ENCODE data around the gene MYEF2. TPM values are rescaled to one million over a fixed set of nuclear protein-coding genes. Genes with fewer than 3 reads are reported as not detected.

MYEF2 gene
- polyA plus RNA-seq, 4 donors: 1.1 to 16.6 (median 4.5) TPM

DNA sequence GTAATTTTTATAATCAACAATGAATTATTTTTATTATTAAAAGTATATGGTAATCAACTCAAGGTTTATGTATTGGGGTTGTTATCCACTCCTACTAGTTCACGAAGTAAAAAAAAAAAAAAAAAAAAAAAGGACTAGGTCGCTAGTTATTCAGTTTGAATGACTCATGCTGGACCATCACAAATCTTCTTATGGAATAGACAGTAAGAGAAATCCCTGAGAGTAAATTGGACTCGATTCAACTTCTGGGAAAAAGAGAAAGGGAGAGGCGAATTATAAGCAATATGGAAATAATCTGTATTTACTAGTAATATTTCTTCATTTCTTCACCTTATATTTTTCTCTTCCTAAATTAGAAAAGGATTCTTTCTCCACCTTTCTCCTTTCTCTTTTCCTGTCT, 2.0 kb downstream of the MYEF2 start:
- DNase-seq (no peak), FAIRE-seq (no peak)
- WGBS, 3 donors: 83 to 86% (median 84%) methylated on average over 4 of the region's 4 CpGs
- no peak overlapping the region for H3K27ac ChIP-seq (ENCODE audit: low read depth in 1 of 3, low read length in 2 of 3)
- peaks cover 0 to under 1% (median under 1%) of the 10 kb centered on the region in 3 donors for H3K27me3 ChIP-seq (ENCODE audit: control insufficient read depth in 3 of 3, insufficient read depth in 3 of 3, low read length in 3 of 3)
- H3K4me3 ChIP-seq (ENCODE audit: low read depth in 1 of 3, low read length in 3 of 3): no peak overlapping the region
- H3K4me1 ChIP-seq (ENCODE audit: control insufficient read depth in 3 of 3, insufficient read depth in 2 of 3, low read depth in 1 of 3, low read length in 2 of 3): peaks cover 0 to 5% (median 0%) of the 10 kb centered on the region in 3 donors
- H3K36me3 ChIP-seq (ENCODE audit: control insufficient read depth in 3 of 3, insufficient read depth in 2 of 3, low read depth in 1 of 3, low read length in 3 of 3): no peaks in the 10 kb centered on the region
- no peaks in the 10 kb centered on the region for H3K9me3 ChIP-seq (ENCODE audit: control insufficient read depth in 2 of 2, insufficient read depth in 1 of 2, low read depth in 1 of 2, low read length in 1 of 2)

DNA sequence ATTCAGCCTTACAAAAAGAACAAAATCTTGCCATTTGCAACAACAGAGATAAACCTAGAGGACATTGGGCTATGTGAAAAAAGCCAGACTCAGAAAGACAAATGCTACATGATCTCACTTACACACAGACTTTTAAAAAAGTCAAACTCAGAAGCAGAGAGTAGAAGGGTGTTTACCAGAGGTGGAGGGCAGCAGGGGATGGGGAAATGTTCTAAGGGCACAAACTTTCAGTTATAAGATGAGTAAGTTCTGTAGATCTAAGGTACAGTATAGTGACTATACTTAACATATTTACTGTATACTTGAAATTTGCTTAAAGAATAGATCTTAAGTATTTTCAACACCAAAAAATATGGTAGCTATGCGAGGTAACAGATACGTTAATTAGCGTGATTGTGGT, 3.0 kb downstream of the MYEF2 start:
- H3K27me3 ChIP-seq (ENCODE audit: control insufficient read depth in 3 of 3, insufficient read depth in 3 of 3, low read length in 3 of 3): no peaks in the 10 kb centered on the region
- 95 to 98% (median 96%) methylated on average over 3 of the region's 3 CpGs for WGBS, 3 donors
- no peak overlapping the region for H3K4me3 ChIP-seq (ENCODE audit: low read depth in 1 of 3, low read length in 3 of 3)
- H3K36me3 ChIP-seq (ENCODE audit: control insufficient read depth in 3 of 3, insufficient read depth in 2 of 3, low read depth in 1 of 3, low read length in 3 of 3): no peaks in the 10 kb centered on the region
- no peak for FAIRE-seq
- no peak overlapping the region for H3K27ac ChIP-seq (ENCODE audit: low read depth in 1 of 3, low read length in 2 of 3)
- DNase-seq: no peak
- no peaks in the 10 kb centered on the region for H3K9me3 ChIP-seq (ENCODE audit: control insufficient read depth in 2 of 2, insufficient read depth in 1 of 2, low read depth in 1 of 2, low read length in 1 of 2)
- H3K4me1 ChIP-seq (ENCODE audit: control insufficient read depth in 3 of 3, insufficient read depth in 2 of 3, low read depth in 1 of 3, low read length in 2 of 3): peaks cover 0 to 5% (median 0%) of the 10 kb centered on the region in 3 donors

DNA sequence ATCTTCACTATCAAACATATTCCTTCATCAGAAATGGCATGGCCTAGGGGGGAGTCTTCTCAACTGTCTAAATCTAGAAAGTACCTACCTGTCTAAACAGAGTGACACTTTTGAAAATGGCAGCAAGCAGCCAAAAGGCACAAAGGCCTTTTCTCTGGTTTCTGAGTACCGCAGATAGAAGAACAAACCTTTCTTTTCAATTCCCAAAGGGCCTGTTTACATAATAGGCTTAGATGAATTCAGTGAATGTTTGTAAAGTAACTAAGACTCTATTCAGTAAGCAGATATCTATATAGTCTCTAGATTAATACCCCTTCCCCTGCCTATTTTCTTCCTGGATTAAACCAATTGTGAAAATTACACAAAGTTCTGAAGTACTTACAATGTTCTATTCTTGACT, 7.1 kb downstream of the MYEF2 start:
- 89 to 97% (median 94%) methylated on average over 1 of the region's 1 CpG for WGBS, 3 donors
- Histone ChIP-seq H3K27me3 (ENCODE audit: control insufficient read depth in 3 of 3, insufficient read depth in 3 of 3, low read length in 3 of 3) (no peaks in the 10 kb centered on the region), H3K27ac (ENCODE audit: low read depth in 1 of 3, low read length in 2 of 3) (no peak overlapping the region), H3K36me3 (ENCODE audit: control insufficient read depth in 3 of 3, insufficient read depth in 2 of 3, low read depth in 1 of 3, low read length in 3 of 3) (no peaks in the 10 kb centered on the region), H3K9me3 (ENCODE audit: control insufficient read depth in 2 of 2, insufficient read depth in 1 of 2, low read depth in 1 of 2, low read length in 1 of 2) (no peaks in the 10 kb centered on the region), H3K4me3 (ENCODE audit: low read depth in 1 of 3, low read length in 3 of 3) (no peak overlapping the region), H3K4me1 (ENCODE audit: control insufficient read depth in 3 of 3, insufficient read depth in 2 of 3, low read depth in 1 of 3, low read length in 2 of 3) (no peaks in the 10 kb centered on the region)
- FAIRE-seq (no peak), DNase-seq (no peak)

DNA sequence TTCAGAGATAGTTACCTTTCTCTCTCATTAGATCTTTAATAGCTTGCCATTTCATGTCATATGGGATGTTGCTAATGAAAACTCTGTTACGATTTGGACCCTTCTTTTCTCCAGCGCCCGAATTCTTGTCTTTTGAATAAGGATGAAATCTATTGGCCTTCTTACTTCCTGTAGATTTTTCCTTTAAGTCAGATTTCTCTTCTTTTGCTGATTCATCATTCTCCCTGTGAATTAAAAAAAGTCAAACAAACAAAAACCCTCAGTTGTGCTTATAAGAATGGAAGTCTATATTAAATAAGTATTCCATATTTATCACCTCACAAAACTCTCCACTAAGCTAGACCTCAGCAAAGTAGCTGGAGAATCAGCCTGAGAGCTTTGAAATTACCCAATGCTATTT, 9.5 kb downstream of the MYEF2 start:
- H3K4me3 ChIP-seq (ENCODE audit: low read depth in 1 of 3, low read length in 3 of 3): no peak overlapping the region
- H3K4me1 ChIP-seq (ENCODE audit: control insufficient read depth in 3 of 3, insufficient read depth in 2 of 3, low read depth in 1 of 3, low read length in 2 of 3): no peaks in the 10 kb centered on the region
- no peaks in the 10 kb centered on the region for H3K27me3 ChIP-seq (ENCODE audit: control insufficient read depth in 3 of 3, insufficient read depth in 3 of 3, low read length in 3 of 3)
- 61 to 66% (median 65%) methylated on average over 3 of the region's 3 CpGs for WGBS, 3 donors
- H3K36me3 ChIP-seq (ENCODE audit: control insufficient read depth in 3 of 3, insufficient read depth in 2 of 3, low read depth in 1 of 3, low read length in 3 of 3): no peaks in the 10 kb centered on the region
- no peak overlapping the region for H3K27ac ChIP-seq (ENCODE audit: low read depth in 1 of 3, low read length in 2 of 3)
- FAIRE-seq (no peak), DNase-seq (no peak)
- no peaks in the 10 kb centered on the region for H3K9me3 ChIP-seq (ENCODE audit: control insufficient read depth in 2 of 2, insufficient read depth in 1 of 2, low read depth in 1 of 2, low read length in 1 of 2)

DNA sequence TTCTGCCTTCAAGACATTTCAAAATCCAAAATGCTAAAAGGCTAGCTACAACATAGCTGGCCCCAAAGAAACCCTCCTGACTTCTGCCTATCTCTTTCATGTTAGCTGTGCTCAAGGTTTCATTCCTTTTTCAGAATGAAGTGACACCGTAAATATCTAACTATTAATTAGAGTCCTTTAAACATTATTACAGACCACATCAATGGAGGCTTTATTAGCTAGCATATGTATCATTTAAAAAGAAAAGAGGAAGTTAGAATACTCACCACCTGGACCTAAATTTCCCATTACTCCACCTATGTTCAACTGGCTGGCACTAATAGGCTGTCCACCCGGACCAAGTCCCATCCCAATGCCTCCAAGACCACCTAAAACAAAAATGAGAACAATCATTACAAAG, 24.6 kb downstream of the MYEF2 start:
- H3K4me1 ChIP-seq (ENCODE audit: control insufficient read depth in 3 of 3, insufficient read depth in 2 of 3, low read depth in 1 of 3, low read length in 2 of 3): no peaks in the 10 kb centered on the region
- FAIRE-seq (no peak), DNase-seq (no peak)
- H3K4me3 ChIP-seq (ENCODE audit: low read depth in 1 of 3, low read length in 3 of 3): no peak overlapping the region
- H3K36me3 ChIP-seq (ENCODE audit: control insufficient read depth in 3 of 3, insufficient read depth in 2 of 3, low read depth in 1 of 3, low read length in 3 of 3): no peaks in the 10 kb centered on the region
- H3K9me3 ChIP-seq (ENCODE audit: control insufficient read depth in 2 of 2, insufficient read depth in 1 of 2, low read depth in 1 of 2, low read length in 1 of 2): no peaks in the 10 kb centered on the region
- no peak overlapping the region for H3K27ac ChIP-seq (ENCODE audit: low read depth in 1 of 3, low read length in 2 of 3)
- H3K27me3 ChIP-seq (ENCODE audit: control insufficient read depth in 3 of 3, insufficient read depth in 3 of 3, low read length in 3 of 3): no peaks in the 10 kb centered on the region
- WGBS, 3 donors: 90 to 96% (median 95%) methylated on average over 2 of the region's 2 CpGs

DNA sequence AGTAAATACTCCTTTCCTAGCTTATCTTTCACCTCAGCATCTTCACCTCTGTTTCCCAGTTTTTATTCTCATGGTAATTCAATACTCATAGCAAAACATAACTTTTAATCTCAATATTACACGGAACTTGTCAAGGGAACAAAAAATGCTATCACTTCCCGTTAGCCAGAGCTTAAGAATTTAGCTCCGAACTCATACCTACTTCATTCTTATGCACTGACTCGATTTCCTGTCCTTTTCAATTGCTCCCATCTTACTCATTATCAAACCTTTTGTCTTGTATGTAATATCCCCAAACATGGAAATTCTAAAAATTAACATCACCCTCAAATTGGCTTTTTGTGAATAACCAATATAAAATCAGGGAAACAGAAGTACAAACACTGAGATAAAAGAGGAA, 28.2 kb downstream of the MYEF2 start:
- FAIRE-seq: no peak
- Histone ChIP-seq H3K36me3 (ENCODE audit: control insufficient read depth in 3 of 3, insufficient read depth in 2 of 3, low read depth in 1 of 3, low read length in 3 of 3) (no peaks in the 10 kb centered on the region), H3K27me3 (ENCODE audit: control insufficient read depth in 3 of 3, insufficient read depth in 3 of 3, low read length in 3 of 3) (no peaks in the 10 kb centered on the region), H3K9me3 (ENCODE audit: control insufficient read depth in 2 of 2, insufficient read depth in 1 of 2, low read depth in 1 of 2, low read length in 1 of 2) (no peaks in the 10 kb centered on the region), H3K4me1 (ENCODE audit: control insufficient read depth in 3 of 3, insufficient read depth in 2 of 3, low read depth in 1 of 3, low read length in 2 of 3) (no peaks in the 10 kb centered on the region), H3K27ac (ENCODE audit: low read depth in 1 of 3, low read length in 2 of 3) (no peak overlapping the region), H3K4me3 (ENCODE audit: low read depth in 1 of 3, low read length in 3 of 3) (no peak overlapping the region)
- DNase-seq: no peak
- WGBS, 3 donors: 85 to 90% (median 86%) methylated on average over 4 of the region's 4 CpGs

DNA sequence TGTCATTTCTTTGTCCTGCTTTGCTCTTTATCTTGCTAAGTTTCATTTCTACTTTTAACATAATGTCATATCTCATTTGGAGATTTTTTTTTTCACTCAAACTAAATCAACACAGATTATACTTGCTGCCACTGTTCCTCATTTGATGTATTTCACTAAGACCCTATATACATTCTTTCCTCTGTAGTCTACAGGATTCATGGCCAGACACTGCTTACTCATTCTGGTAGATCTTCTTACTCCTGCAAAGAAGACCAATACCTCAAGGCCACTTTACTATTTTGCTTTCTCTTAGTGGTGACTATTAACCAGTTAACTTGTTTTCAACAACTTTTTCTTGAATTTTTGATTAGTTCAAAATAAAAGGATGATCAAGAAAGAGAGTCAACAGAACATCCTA, 30.7 kb downstream of the MYEF2 start:
- no peak overlapping the region for H3K27ac ChIP-seq (ENCODE audit: low read depth in 1 of 3, low read length in 2 of 3)
- no peaks in the 10 kb centered on the region for H3K9me3 ChIP-seq (ENCODE audit: control insufficient read depth in 2 of 2, insufficient read depth in 1 of 2, low read depth in 1 of 2, low read length in 1 of 2)
- FAIRE-seq (no peak), DNase-seq (no peak)
- no peaks in the 10 kb centered on the region for H3K36me3 ChIP-seq (ENCODE audit: control insufficient read depth in 3 of 3, insufficient read depth in 2 of 3, low read depth in 1 of 3, low read length in 3 of 3)
- no peak overlapping the region for H3K4me3 ChIP-seq (ENCODE audit: low read depth in 1 of 3, low read length in 3 of 3)
- no peaks in the 10 kb centered on the region for H3K4me1 ChIP-seq (ENCODE audit: control insufficient read depth in 3 of 3, insufficient read depth in 2 of 3, low read depth in 1 of 3, low read length in 2 of 3)
- no peaks in the 10 kb centered on the region for H3K27me3 ChIP-seq (ENCODE audit: control insufficient read depth in 3 of 3, insufficient read depth in 3 of 3, low read length in 3 of 3)

DNA sequence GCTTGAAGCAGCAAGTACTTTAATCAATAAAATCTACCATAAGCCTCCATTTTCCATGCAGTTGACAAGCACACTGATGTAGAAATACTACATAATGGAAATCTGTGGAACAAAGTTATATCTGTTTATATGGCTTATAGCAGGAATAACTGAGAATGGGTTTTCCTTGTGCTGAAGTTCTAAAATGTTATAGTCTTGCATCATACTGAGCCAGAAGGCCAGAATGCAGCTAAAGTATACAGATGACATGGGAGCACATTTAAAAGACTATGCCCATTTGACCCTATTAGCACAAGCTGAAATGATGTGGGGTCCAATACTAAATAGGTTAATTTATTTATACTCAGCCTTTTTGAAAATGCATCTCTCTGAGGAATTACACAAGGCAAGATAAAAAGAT, 32.2 kb downstream of the MYEF2 start:
- Histone ChIP-seq H3K36me3 (ENCODE audit: control insufficient read depth in 3 of 3, insufficient read depth in 2 of 3, low read depth in 1 of 3, low read length in 3 of 3) (no peaks in the 10 kb centered on the region), H3K4me3 (ENCODE audit: low read depth in 1 of 3, low read length in 3 of 3) (no peak overlapping the region)
- FAIRE-seq: no peak

DNA sequence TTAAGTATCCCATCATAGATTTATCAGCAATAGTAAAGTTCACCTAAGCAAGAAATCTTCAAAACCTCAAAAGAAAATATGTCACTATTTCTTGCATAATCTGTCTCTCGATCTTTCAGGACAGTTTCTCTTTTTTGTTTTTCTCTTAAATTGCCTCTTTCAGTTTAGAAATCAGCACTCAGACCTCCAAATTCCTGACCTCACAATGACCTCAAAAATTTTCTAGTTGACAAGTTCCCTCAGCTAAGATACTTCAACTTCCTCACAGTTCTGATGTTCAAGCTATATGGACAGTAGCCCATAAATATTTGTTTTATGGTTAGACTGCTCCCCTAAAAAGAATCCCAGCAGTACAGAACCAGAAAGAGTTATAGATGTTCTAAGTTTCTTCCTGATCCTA, 33.2 kb downstream of the MYEF2 start:
- FAIRE-seq: no peak
- no peak overlapping the region for H3K27ac ChIP-seq (ENCODE audit: low read depth in 1 of 3, low read length in 2 of 3)
- WGBS, 3 donors: 49 to 80% (median 50%) methylated on average over 1 of the region's 1 CpG
- no peaks in the 10 kb centered on the region for H3K9me3 ChIP-seq (ENCODE audit: control insufficient read depth in 2 of 2, insufficient read depth in 1 of 2, low read depth in 1 of 2, low read length in 1 of 2)
- no peaks in the 10 kb centered on the region for H3K4me1 ChIP-seq (ENCODE audit: control insufficient read depth in 3 of 3, insufficient read depth in 2 of 3, low read depth in 1 of 3, low read length in 2 of 3)
- H3K4me3 ChIP-seq (ENCODE audit: low read depth in 1 of 3, low read length in 3 of 3): no peak overlapping the region
- no peaks in the 10 kb centered on the region for H3K27me3 ChIP-seq (ENCODE audit: control insufficient read depth in 3 of 3, insufficient read depth in 3 of 3, low read length in 3 of 3)
- no peak for DNase-seq
- H3K36me3 ChIP-seq (ENCODE audit: control insufficient read depth in 3 of 3, insufficient read depth in 2 of 3, low read depth in 1 of 3, low read length in 3 of 3): no peaks in the 10 kb centered on the region

More for the DNA sequence above, 32.2 kb downstream of the MYEF2 start:
- DNase-seq: no peak
- no peaks in the 10 kb centered on the region for H3K9me3 ChIP-seq (ENCODE audit: control insufficient read depth in 2 of 2, insufficient read depth in 1 of 2, low read depth in 1 of 2, low read length in 1 of 2)
- H3K27me3 ChIP-seq (ENCODE audit: control insufficient read depth in 3 of 3, insufficient read depth in 3 of 3, low read length in 3 of 3): no peaks in the 10 kb centered on the region
- no peaks in the 10 kb centered on the region for H3K4me1 ChIP-seq (ENCODE audit: control insufficient read depth in 3 of 3, insufficient read depth in 2 of 3, low read depth in 1 of 3, low read length in 2 of 3)
- no peak overlapping the region for H3K27ac ChIP-seq (ENCODE audit: low read depth in 1 of 3, low read length in 2 of 3)
